Midbrain (tissue), 1 donor: ENCODE results near the gene AGBL2.
A peak's percentile ranks its signal among the peaks of the same experiment; 100 is the strongest.
"Not testable (repeated sequence)": the region's sequence is repeated elsewhere in the genome, so short reads cannot be mapped to it uniquely, and the experiment has no call there.

Source experiments
- DNase-seq: peaks from one replicate; lab custom pipeline; 2025; lab: John Stamatoyannopoulos, UW

Gene AGBL2

GRCh38 chr11:47688991-47689390, 26.2 kb downstream of the AGBL2 start:
- DNase-seq = no peak

- DNase-seq = no peak
These were observed 27.1 kb downstream of the AGBL2 start for GRCh38 chr11:47688111-47688510.

- not testable (repeated sequence) for DNase-seq
These were observed 28.5 kb downstream of the AGBL2 start for GRCh38 chr11:47686704-47687103.

- no peak for DNase-seq
These were observed 29.0 kb downstream of the AGBL2 start for GRCh38 chr11:47686151-47686550.

- DNase-seq = no peak
These were observed 39.3 kb downstream of the AGBL2 start for GRCh38 chr11:47675851-47676250.

GRCh38 chr11:47672283-47672730, 42.9 kb downstream of the AGBL2 start:
- no peak for DNase-seq

GRCh38 chr11:47669856-47670255, 45.3 kb downstream of the AGBL2 start:
- DNase-seq = no peak

- no peak for DNase-seq
These were observed 46.5 kb downstream of the AGBL2 start for GRCh38 chr11:47668665-47669064.

GRCh38 chr11:47667555-47667954, 47.6 kb downstream of the AGBL2 start:
- DNase-seq = no peak

GRCh38 chr11:47667135-47667534, 48.0 kb downstream of the AGBL2 start:
- no peak for DNase-seq

- not testable (repeated sequence) for DNase-seq
These were observed 50.2 kb downstream of the AGBL2 start for GRCh38 chr11:47664936-47665335.

GRCh38 chr11:47661245-47661644, 53.9 kb downstream of the AGBL2 start:
- no peak for DNase-seq

- DNase-seq = no peak
These were observed 55.9 kb downstream of the AGBL2 start for GRCh38 chr11:47659276-47659675.

GRCh38 chr11:47656260-47656885, 58.8 kb downstream of the AGBL2 start:
- no peak for DNase-seq

- DNase-seq = no peak
These were observed 63.2 kb downstream of the AGBL2 start for GRCh38 chr11:47651818-47652469.

- no peak for DNase-seq
These were observed 65.9 kb downstream of the AGBL2 start for GRCh38 chr11:47649276-47649675.

GRCh38 chr11:47646019-47646418, 69.2 kb downstream of the AGBL2 start:
- DNase-seq = no peak

- no peak for DNase-seq
These were observed 69.7 kb downstream of the AGBL2 start for GRCh38 chr11:47645500-47645899.

- DNase-seq = peak; percentile 98
These were observed 72.9 kb downstream of the AGBL2 start, which contains the start of gene MTCH2 for GRCh38 chr11:47642099-47642855. Gene MTCH2 (minus strand): TSS chr11:47642559. CDS start chr11:47642465, 94 bp downstream.

- DNase-seq = peak; percentile 61
These were observed 73.5 kb downstream of the AGBL2 start for GRCh38 chr11:47641600-47642098.

GRCh38 chr11:47640506-47640905, 74.7 kb downstream of the AGBL2 start:
- DNase-seq = not testable (repeated sequence)

GRCh38 chr11:47636331-47636730, 78.8 kb downstream of the AGBL2 start:
- DNase-seq = not testable (repeated sequence)

- no peak for DNase-seq
These were observed 83.7 kb downstream of the AGBL2 start for GRCh38 chr11:47631473-47631872.
